Stimulated activated CD4-positive, alpha-beta T cell treated with anti-CD3 and anti-CD28 coated beads, Interleukin-1b, Interleukin-23, amount 100 ng/mL, for 1 hour (primary cell): Measurements from ENCODE around the gene PAK2.
"Not testable (repeated sequence)": the region's sequence is repeated elsewhere in the genome, so short reads cannot be mapped to it uniquely, and the experiment has no call there.

Experiments used
- DNase-seq, 2 donors: peaks; one replicate each; pipeline ENCODE4 v3.0.0-alpha.2; 2020; ENCODE audit warnings: low read depth in 2 of 2

Gene PAK2

GRCh38 chr3:196843435-196844110 lies 103.9 kb downstream of the PAK2 start:
- no peak for DNase-seq

DNA sequence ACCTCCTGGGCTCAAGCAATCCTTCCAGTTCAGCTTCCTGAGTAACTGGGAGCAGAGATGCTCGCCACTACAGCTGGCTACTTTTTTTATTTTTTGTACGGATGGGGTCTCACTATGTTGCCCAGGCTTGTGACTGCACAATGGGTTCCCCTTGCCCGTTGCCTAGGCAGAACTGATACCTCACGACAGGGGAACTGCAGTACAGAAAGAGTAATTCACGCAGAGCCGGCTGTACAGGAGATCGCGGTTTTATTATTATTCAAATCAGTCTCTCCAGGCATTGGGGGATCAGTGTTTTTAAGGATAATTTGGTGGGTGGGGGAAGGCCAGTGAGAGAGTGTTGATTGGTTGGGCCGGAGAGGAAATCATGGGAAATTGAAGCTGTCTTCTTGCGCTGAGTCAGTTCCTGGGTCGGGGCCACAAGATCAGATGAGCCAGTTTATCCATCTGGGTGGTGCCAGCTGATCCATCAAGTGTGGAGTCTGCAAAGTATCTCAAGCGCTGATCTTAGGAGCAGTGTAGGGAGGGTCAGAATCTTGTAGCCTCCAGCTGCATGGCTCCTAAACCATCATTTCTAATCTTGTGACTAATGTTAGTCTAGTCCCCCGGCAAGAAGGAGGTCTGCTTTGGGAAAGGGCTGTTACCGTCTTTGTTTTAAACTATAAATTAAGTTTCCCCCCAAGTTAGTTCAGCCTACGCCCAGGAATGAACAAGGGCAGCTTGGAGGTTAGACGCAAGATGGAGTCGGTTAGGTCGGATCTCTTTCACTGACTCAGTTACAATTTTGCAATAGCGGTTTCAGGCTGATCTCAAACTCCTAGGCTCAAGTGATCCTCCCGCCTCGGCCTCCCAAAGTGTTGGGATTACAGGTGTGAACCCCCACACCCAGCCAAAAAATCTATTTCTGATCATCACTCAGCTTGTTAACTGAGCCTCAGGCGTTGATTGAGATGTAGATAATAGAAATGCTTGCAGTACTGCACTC lies 104.9 kb downstream of the PAK2 start:
- DNase-seq, result not testable (repeated sequence)

DNA sequence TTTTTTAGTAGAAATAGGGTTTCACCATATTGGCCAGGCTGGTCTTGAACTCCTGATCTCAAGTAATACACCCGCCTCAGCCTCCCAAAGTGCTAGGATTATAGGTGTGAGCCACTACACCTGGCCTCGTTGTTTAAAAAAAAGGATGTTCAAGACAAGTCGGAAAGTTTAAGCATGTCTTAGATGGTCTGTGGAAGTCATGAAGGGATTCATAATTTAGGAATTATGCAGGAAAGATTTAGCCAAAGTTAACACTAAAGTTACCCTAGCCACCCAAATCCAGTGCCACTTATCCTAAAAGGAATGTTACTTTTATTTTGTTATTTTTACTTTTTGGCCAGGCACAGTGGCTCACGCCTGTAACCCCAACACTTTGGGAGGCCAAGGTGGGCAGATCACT lies 108.7 kb downstream of the PAK2 start:
- not testable (repeated sequence) for DNase-seq

DNA sequence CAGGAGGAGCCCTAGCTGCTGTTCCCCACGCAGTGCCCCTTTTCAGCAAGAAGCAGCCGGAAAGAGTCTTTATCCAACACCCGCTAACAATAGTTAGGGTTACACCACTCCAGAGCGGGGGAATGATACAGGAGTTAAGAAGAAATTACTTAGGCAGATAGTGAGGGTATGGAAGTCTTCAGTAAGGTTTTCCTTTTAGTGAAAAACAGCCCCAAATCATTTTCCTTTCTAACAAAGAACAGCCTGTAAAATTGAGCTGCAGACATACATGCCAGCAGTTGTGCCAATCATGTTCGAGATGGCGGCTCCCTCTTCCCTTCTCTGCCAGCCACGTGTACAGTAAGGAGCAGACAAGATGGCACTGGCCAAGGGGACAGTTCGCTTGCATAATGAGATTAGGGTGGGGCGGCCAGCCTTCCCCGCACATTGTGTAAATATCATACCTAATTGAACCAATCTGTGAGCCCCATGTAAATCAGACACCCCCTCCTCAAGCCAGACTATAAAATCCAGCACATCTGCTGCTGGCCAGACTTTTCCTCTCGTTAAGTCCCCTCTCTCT lies 109.6 kb downstream of the PAK2 start:
- no peak for DNase-seq

- DNase-seq, result not testable (repeated sequence)
These were observed 123.3 kb downstream of the PAK2 start for GRCh38 chr3:196863000-196863399.

GRCh38 chr3:196867155-196867506 lies 127.5 kb downstream of the PAK2 start:
- DNase-seq, result no peak

DNA sequence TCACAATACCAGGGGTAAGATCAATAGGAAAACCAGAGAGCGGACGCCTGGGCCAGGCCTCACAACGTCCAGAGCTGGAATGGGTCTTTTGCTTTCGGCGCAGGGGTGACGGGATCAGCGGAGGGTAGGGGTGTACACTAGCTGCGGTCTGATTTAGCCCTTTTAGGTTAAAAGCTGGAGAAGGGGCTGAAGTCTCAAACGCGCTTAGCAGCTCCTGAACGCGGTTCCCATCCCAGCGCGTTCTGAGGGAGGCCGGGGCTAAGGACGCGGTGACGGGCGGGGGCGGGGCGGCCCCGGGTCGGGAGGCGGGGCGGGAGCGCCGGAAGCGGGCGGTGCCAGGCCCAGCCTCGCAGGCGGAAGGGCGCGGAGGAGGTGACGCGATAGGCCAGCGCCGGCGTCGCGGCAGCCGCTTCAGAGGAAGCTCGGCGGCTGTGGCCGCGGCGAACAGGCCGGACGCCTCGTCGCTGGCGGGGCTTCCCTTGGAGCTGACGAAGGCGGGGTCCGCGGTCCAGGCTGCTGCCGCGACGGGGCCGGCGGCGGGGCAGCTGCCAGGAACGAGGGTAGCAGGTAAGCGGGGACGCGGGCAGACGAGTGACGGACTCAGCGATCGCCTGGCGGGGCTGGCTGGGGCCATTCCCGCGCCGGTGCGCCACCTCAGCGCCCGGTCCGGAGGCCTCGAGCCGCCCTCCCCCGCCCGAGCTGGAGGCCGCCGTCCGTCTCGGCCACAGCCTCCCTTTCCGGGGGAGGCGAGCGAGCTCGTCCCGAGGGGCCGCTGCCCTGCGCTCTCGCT lies 128.0 kb downstream of the PAK2 start, which contains the start of gene SENP5:
Gene SENP5, plus strand, starts transcription at position 414 of the 790 bp plus-strand sequence. CDS start 17,262 bp downstream, outside the sequence.
- peak; percentile 67 to 84 for DNase-seq

DNA sequence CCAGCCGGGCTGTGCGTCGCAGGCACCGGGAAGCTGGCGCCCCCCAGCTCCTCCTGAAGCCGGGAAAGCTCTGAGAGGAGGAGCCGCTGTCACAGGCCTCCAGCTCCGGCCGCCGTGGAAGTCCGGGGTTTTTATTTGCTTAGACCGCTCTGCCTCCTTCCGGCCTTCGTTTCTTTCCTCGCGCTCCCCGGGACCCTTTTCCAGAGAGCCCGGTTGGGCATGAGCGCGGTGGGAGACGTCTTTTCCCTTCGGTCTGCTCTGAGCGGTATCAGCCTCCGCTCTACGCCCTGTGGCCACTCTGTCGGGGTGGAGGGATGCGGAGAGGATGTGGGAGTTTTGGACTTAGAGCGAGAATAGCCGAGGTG lies 128.6 kb downstream of the PAK2 start:
- no peak for DNase-seq

GRCh38 chr3:196872316-196872715 lies 132.7 kb downstream of the PAK2 start:
- no peak for DNase-seq

GRCh38 chr3:196874511-196875094 lies 134.9 kb downstream of the PAK2 start:
- not testable (repeated sequence) for DNase-seq

- no peak for DNase-seq
These were observed 135.6 kb downstream of the PAK2 start for GRCh38 chr3:196875258-196875657.
